ENCODE results near the gene GIGYF2. TPM values are rescaled to one million over a fixed set of nuclear protein-coding genes. Genes with fewer than 3 reads are reported as not detected.

GIGYF2 gene
- total and polyA plus RNA-seq, 9 donors: 26.4 to 49.4 (median 42.0) TPM

DNA sequence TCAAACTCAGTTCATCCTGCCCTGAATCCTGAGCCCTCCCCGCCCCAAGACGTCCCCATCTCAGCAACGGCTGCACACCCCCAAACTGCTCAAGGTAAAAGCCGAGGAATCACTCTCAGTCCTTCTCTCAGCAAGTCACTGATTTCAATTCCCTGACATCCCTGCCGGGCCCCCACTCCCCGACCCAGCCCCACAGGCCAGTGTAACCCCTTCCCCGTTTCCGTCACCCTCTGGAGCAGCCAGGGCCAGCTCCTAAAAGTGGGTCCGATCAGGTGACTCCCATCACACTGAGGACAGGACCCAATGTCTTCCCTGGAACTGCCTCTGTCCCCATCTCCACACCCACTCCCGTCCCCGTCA, 193.4 kb downstream of the GIGYF2 start:
- WGBS (ENCODE audit: insufficient coverage): 59% methylated on average over 11 of the region's 11 CpGs
- Histone ChIP-seq H3K4me3 (ENCODE audit: low read length) (no peak overlapping the region), H3K36me3 (ENCODE audit: control insufficient read depth, insufficient read depth, low read length) (no peaks in the 10 kb centered on the region), H3K4me1 (ENCODE audit: control insufficient read depth, insufficient read depth, low read length) (peaks cover 15% of the 10 kb centered on the region), H3K27ac (ENCODE audit: low read length) (no peak overlapping the region), H3K9me3 (replicated peaks; ENCODE audit: control insufficient read depth, low read depth, low read length) (no peaks in the 10 kb centered on the region), H3K27me3 (ENCODE audit: control insufficient read depth, insufficient read depth, low read length) (peaks cover 7% of the 10 kb centered on the region)
- no peak for DNase-seq

DNA sequence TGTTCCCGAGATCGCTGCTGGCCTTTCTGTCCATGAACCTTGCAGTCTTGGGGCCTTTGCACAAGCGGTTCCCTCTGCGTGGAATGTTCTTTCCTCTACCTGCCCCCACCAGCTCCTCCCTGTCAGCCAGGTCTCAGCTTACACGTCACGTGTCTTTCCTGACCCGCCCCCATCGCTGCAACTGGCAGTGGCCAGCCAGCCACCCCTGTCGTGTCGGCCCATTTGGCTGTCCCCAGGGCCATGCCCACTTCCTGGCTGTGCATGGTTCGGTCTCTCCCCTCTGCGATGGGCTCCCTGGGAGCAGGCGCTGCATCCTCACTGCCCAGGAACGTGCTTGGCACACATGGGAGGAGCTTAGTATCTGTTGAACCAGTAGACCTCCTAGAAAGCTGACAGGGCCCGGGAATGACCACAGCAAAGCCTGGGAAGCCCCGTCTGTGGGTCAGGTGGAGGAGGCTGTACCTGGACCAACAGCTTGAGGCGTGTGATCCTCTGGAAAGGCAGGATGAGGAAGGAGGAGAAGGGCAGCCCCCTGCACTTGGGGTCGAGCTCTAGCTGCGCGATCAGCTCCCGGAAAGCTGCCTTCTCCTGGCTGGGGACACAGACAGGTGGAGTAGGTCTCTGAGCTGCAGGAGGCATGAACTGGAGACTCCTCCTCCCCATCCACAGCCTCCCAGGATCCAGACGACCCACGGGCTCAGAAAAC, 193.9 kb downstream of the GIGYF2 start:
- Histone ChIP-seq H3K9me3 (replicated peaks; ENCODE audit: control insufficient read depth, low read depth, low read length) (no peaks in the 10 kb centered on the region), H3K27ac (ENCODE audit: low read length) (no peak overlapping the region), H3K27me3 (ENCODE audit: control insufficient read depth, insufficient read depth, low read length) (peaks cover 6% of the 10 kb centered on the region), H3K4me3 (ENCODE audit: low read length) (no peak overlapping the region), H3K4me1 (ENCODE audit: control insufficient read depth, insufficient read depth, low read length) (peaks cover 15% of the 10 kb centered on the region), H3K36me3 (ENCODE audit: control insufficient read depth, insufficient read depth, low read length) (no peaks in the 10 kb centered on the region)
- 22% methylated on average over 17 of the region's 23 CpGs for WGBS (ENCODE audit: insufficient coverage)
- no peak for DNase-seq

DNA sequence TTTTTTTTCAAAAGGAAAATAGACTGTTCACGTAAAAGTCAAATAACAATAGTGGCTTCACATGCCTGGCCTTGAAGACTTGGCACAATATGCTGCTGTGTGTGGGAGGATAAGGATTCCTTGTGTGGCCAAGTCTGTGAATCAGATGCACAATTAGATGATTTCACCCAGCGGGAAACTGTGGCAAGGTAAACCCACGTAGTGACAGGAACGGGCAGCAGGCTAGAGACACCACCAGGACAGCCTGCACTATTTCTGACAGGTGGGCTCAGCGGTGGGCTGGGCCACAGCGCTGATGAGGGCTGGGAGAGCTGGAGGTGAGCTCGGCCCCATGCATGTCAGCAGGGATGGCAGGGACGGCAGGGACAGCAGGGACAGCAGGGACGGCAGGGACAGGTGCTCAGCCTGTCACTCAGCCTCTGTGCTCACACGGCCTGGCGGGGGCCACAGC, 194.5 kb downstream of the GIGYF2 start:
- Histone ChIP-seq H3K27me3 (ENCODE audit: control insufficient read depth, insufficient read depth, low read length) (peaks cover 6% of the 10 kb centered on the region), H3K27ac (ENCODE audit: low read length) (no peak overlapping the region), H3K9me3 (replicated peaks; ENCODE audit: control insufficient read depth, low read depth, low read length) (no peaks in the 10 kb centered on the region), H3K4me1 (ENCODE audit: control insufficient read depth, insufficient read depth, low read length) (peaks cover 15% of the 10 kb centered on the region), H3K36me3 (ENCODE audit: control insufficient read depth, insufficient read depth, low read length) (no peaks in the 10 kb centered on the region), H3K4me3 (ENCODE audit: low read length) (no peak overlapping the region)
- WGBS (ENCODE audit: insufficient coverage): 63% methylated on average over 10 of the region's 11 CpGs
- DNase-seq: no peak

DNA sequence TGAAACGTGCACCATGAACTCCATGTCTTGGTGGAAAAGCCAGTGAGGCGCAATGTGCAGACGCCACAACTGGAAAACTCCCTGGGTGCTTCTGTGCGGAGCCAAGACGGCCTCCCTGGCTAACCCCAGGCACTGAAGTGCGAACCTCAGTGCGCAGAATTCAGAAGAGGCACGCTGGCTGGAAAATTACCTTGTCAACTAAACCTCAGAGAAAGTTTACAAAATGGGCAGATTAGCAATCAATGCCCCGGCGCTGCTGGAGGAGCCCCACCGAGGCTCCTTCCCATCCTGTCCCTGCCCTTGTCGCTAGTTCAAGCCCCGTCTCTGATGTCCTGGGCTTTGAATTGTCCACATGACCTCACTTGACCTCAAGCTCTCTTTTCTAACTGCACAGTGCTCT, 195.1 kb downstream of the GIGYF2 start:
- H3K9me3 ChIP-seq (replicated peaks; ENCODE audit: control insufficient read depth, low read depth, low read length): no peaks in the 10 kb centered on the region
- no peaks in the 10 kb centered on the region for H3K36me3 ChIP-seq (ENCODE audit: control insufficient read depth, insufficient read depth, low read length)
- no peak for DNase-seq
- peaks cover 4% of the 10 kb centered on the region for H3K27me3 ChIP-seq (ENCODE audit: control insufficient read depth, insufficient read depth, low read length)
- WGBS (ENCODE audit: insufficient coverage): 90% methylated on average over 13 of the region's 13 CpGs
- no peak overlapping the region for H3K4me3 ChIP-seq (ENCODE audit: low read length)
- H3K4me1 ChIP-seq (ENCODE audit: control insufficient read depth, insufficient read depth, low read length): peaks cover 15% of the 10 kb centered on the region
- H3K27ac ChIP-seq (ENCODE audit: low read length): no peak overlapping the region

DNA sequence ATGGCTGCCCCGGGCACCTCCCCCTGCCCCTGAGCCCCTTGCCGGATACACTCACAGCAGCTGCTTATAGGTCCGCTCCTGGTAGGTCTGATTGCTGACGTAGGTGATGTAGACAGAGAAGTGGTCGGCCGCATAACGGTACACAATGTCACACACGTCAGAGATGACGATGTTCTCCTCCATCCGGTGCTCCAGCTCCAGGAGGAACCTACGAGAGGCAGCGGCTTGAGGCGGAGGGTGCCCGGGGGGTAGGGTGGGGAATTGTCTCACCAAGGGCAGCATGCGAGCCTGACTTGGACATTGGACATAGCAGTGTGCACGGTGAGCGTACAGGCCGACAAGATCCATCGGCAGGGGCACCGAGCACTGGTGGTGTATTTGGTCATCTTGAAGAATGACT, 195.7 kb downstream of the GIGYF2 start:
- Histone ChIP-seq H3K4me1 (ENCODE audit: control insufficient read depth, insufficient read depth, low read length) (peaks cover 15% of the 10 kb centered on the region), H3K36me3 (ENCODE audit: control insufficient read depth, insufficient read depth, low read length) (no peaks in the 10 kb centered on the region), H3K27ac (ENCODE audit: low read length) (no peak overlapping the region), H3K9me3 (replicated peaks; ENCODE audit: control insufficient read depth, low read depth, low read length) (no peaks in the 10 kb centered on the region), H3K27me3 (ENCODE audit: control insufficient read depth, insufficient read depth, low read length) (peaks cover 4% of the 10 kb centered on the region), H3K4me3 (ENCODE audit: low read length) (no peak overlapping the region)
- DNase-seq: no peak
- WGBS (ENCODE audit: insufficient coverage): 91% methylated on average over 20 of the region's 20 CpGs

DNA sequence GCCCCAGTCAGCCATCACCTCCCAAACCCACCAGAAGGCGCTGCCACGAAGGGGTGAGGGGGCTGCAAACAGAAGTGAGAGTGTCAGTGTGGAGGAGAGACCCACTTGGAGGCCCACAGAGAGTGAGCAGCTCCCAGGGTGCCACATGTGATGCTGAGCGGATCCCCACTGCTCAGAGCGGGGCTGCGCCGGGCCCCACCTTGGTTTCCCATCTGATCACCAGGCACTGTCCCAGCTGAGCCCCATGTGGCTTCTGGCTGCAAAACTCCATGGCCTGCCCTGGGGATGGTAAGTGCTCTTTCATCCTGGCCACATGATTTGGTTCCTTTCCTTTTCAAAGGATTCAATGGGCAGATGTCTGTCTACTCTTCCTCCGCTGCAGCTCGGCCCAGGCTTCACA, 196.7 kb downstream of the GIGYF2 start:
- no peaks in the 10 kb centered on the region for H3K36me3 ChIP-seq (ENCODE audit: control insufficient read depth, insufficient read depth, low read length)
- DNase-seq: no peak
- no peak overlapping the region for H3K27ac ChIP-seq (ENCODE audit: low read length)
- no peaks in the 10 kb centered on the region for H3K9me3 ChIP-seq (replicated peaks; ENCODE audit: control insufficient read depth, low read depth, low read length)
- H3K4me3 ChIP-seq (ENCODE audit: low read length): no peak overlapping the region
- peaks cover 4% of the 10 kb centered on the region for H3K27me3 ChIP-seq (ENCODE audit: control insufficient read depth, insufficient read depth, low read length)
- peaks cover 15% of the 10 kb centered on the region for H3K4me1 ChIP-seq (ENCODE audit: control insufficient read depth, insufficient read depth, low read length)
- WGBS (ENCODE audit: insufficient coverage): 78% methylated on average over 6 of the region's 8 CpGs

DNA sequence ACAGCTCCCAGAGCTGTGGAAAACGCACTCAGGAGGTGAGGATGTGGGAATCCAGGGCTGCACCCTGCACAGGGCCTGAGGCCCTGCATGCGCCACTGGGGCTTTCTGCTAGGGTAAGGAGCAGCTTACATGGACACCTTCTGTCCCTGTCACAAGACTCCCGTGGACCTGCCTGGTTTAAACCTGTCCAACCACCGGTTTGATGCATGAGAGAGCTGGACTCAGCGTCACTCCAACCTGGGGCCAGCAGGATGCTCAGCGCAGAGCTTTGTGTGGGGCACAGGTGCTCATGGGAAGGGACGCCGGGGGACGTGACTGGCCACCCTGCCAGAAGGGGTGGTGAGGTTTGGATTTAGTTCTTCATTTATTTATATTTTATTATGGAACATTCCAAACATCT, 197.1 kb downstream of the GIGYF2 start:
- Histone ChIP-seq H3K9me3 (replicated peaks; ENCODE audit: control insufficient read depth, low read depth, low read length) (no peaks in the 10 kb centered on the region), H3K27me3 (ENCODE audit: control insufficient read depth, insufficient read depth, low read length) (peaks cover 4% of the 10 kb centered on the region), H3K4me3 (ENCODE audit: low read length) (no peak overlapping the region), H3K4me1 (ENCODE audit: control insufficient read depth, insufficient read depth, low read length) (peaks cover 15% of the 10 kb centered on the region), H3K27ac (ENCODE audit: low read length) (no peak overlapping the region), H3K36me3 (ENCODE audit: control insufficient read depth, insufficient read depth, low read length) (no peaks in the 10 kb centered on the region)
- no peak for DNase-seq
- WGBS (ENCODE audit: insufficient coverage): 90% methylated on average over 4 of the region's 9 CpGs

DNA sequence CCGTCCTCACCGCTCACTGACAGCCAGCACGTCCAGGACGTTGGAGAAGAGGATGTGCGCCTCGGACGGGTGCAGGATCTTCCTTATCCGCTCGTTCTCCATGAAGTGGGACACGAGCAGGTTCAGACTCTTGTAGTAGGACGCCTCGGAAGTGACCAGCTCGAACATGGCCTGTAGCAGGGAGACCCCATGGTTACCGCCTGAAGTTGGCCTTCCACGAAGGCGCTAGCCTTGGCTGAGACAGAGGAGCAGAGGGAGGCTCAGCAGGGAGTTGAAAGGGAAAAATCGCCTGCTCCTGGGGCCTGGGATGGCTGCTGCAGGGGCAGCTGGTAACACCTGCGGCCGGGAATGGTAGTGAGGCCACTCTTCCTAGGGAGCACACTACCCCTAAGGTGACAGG, 197.6 kb downstream of the GIGYF2 start:
- Histone ChIP-seq H3K4me1 (ENCODE audit: control insufficient read depth, insufficient read depth, low read length) (peaks cover 15% of the 10 kb centered on the region), H3K27ac (ENCODE audit: low read length) (no peak overlapping the region), H3K36me3 (ENCODE audit: control insufficient read depth, insufficient read depth, low read length) (no peaks in the 10 kb centered on the region), H3K27me3 (ENCODE audit: control insufficient read depth, insufficient read depth, low read length) (peaks cover 4% of the 10 kb centered on the region), H3K4me3 (ENCODE audit: low read length) (no peak overlapping the region), H3K9me3 (replicated peaks; ENCODE audit: control insufficient read depth, low read depth, low read length) (no peaks in the 10 kb centered on the region)
- DNase-seq: no peak
- 79% methylated on average over 19 of the region's 19 CpGs for WGBS (ENCODE audit: insufficient coverage)

DNA sequence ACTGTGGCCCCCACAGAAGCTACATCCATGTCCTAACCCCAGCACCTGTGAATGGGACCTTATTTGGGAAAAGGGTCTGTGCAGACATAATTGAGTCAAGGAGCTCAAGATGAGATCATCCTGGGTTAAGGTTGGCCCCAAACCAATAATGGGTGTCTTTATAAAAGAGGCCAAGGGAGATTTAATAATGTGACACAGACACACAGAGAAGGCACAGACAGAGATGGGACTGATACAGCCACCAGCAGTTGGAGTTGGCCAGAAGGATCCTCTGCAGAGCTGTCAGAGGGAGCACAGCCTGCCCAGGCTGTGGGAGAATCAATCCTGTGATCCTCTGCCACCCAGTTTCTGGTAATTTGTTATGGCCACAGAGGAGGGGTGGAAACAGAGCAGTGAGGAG, 199.0 kb downstream of the GIGYF2 start:
- no peak for DNase-seq
- no peak overlapping the region for H3K4me3 ChIP-seq (ENCODE audit: low read length)
- H3K27me3 ChIP-seq (ENCODE audit: control insufficient read depth, insufficient read depth, low read length): no peaks in the 10 kb centered on the region
- H3K9me3 ChIP-seq (replicated peaks; ENCODE audit: control insufficient read depth, low read depth, low read length): no peaks in the 10 kb centered on the region
- no peaks in the 10 kb centered on the region for H3K36me3 ChIP-seq (ENCODE audit: control insufficient read depth, insufficient read depth, low read length)
- peaks cover 10% of the 10 kb centered on the region for H3K4me1 ChIP-seq (ENCODE audit: control insufficient read depth, insufficient read depth, low read length)
- H3K27ac ChIP-seq (ENCODE audit: low read length): no peak overlapping the region

DNA sequence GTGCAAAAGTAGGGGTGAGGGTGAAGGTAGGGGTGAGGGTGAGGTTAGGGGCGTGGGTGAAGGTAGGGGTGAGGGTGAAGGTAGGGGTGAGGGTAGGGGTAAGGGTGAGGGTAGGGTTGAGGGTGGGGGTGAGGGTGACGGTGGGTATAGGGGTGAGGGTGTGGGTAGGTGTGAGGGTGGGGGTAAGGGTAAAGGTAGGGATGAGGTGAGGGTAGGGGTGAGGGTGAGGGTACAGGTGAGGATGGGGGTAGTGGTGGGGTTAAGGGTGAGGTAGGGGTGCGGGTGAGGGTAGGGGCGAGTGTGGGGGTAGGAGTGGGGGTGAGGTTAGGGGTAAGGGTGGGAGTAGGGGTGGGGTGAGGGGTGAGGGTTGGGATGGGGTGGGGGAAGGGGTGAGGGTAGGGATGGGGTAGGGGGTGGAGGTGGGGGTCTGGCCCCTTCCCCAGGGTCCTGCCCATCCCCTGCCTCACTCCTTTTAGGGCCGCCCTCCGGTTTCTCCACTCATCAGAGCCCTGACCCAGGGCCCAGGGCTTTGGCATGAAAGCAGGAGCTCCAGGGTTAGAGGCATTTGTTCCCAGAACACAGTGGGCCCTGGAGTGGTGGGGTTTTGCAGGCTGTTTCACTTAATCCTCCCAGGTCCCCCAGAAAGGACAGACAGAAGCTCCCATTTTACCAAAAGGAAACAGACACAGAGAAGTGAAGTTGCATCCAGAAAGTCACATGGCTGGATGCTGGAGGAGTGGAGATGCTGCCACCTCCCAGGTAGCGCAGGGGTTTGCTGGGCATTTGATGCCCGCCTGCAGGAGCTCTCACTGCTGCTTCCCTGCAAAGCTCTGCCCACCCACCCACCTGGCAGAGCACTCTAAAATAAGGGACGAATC, 199.8 kb downstream of the GIGYF2 start:
- Histone ChIP-seq H3K27ac (ENCODE audit: low read length) (no peak overlapping the region), H3K9me3 (replicated peaks; ENCODE audit: control insufficient read depth, low read depth, low read length) (no peaks in the 10 kb centered on the region), H3K27me3 (ENCODE audit: control insufficient read depth, insufficient read depth, low read length) (peaks cover 5% of the 10 kb centered on the region), H3K4me1 (ENCODE audit: control insufficient read depth, insufficient read depth, low read length) (peaks cover 2% of the 10 kb centered on the region), H3K36me3 (ENCODE audit: control insufficient read depth, insufficient read depth, low read length) (no peaks in the 10 kb centered on the region), H3K4me3 (ENCODE audit: low read length) (no peak overlapping the region)
- DNase-seq: no peak
- WGBS (ENCODE audit: insufficient coverage): 85% methylated on average over 5 of the region's 9 CpGs
